Spleen (tissue), 7 donors: ENCODE measurements around the gene GRAMD1A.

ENCODE experiments used
- POLR2A ChIP-seq, 3 donors: fragments of 450-650 bp; IDR thresholded peaks; one replicate each; pipeline ENCODE4 v1.5.1; 2017; ENCODE audit warnings: antibody characterized with exemption in 3 of 3, mild to moderate bottlenecking in 1 of 3
- TF ChIP-seq, protein P1 (sequence below), 11 experiments: fragments of 200-600 bp in 7 of 11; fragments of 450-650 bp in 4 of 11; sonication (generic) in 4 of 11; IDR thresholded peaks in 8 of 11; conservative IDR thresholded peaks in 3 of 11; 1 replicate in 7 of 11; 2 replicates in 4 of 11; pipeline versions ENCODE4 v1.4.0 to v1.8.0; 2016 to 2021; ENCODE audit warnings: antibody characterized with exemption in 11 of 11, inconsistent platforms in 4 of 11, mild to moderate bottlenecking in 1 of 11
- donor health status: DM: no; HTN: no; CAD: no; lungs with moderate emphysema.
- donor health status: DM: no; HTN: no; CAD: no.
- donor health status: DM: no; HTN: no; CAD: no.

DNA sequence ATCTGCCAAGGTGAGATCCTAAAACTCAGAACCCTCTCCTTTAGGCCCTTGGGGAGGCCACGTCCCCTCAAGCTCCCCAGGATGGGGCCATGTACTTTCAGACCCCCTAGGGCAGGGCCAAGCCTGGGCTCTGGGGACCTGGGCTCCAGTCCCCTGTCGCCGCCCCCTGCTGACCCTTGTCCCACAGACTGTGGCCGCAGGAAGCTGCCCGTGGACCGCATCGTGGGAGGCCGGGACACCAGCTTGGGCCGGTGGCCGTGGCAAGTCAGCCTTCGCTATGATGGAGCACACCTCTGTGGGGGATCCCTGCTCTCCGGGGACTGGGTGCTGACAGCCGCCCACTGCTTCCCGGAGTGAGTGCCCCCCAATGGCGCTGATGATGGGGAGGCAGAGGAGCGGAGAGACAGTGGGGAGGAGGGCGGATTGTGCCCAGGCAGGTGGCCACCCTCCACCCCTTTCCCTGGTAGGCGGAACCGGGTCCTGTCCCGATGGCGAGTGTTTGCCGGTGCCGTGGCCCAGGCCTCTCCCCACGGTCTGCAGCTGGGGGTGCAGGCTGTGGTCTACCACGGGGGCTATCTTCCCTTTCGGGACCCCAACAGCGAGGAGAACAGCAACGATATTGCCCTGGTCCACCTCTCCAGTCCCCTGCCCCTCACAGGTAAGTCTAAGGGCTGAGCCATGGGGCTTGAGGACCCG lies 60.2 kb downstream of the GRAMD1A start:
- TF ChIP-seq, protein P1, sequence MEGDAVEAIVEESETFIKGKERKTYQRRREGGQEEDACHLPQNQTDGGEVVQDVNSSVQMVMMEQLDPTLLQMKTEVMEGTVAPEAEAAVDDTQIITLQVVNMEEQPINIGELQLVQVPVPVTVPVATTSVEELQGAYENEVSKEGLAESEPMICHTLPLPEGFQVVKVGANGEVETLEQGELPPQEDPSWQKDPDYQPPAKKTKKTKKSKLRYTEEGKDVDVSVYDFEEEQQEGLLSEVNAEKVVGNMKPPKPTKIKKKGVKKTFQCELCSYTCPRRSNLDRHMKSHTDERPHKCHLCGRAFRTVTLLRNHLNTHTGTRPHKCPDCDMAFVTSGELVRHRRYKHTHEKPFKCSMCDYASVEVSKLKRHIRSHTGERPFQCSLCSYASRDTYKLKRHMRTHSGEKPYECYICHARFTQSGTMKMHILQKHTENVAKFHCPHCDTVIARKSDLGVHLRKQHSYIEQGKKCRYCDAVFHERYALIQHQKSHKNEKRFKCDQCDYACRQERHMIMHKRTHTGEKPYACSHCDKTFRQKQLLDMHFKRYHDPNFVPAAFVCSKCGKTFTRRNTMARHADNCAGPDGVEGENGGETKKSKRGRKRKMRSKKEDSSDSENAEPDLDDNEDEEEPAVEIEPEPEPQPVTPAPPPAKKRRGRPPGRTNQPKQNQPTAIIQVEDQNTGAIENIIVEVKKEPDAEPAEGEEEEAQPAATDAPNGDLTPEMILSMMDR (IDR thresholded peaks at IDR 0.05 in 8 of 11, conservative IDR thresholded peaks at IDR 0.05 in 3 of 11): no peak
- TF ChIP-seq POLR2A (IDR thresholded peaks at IDR 0.05): no peak
